Astrocyte (in vitro differentiated cells and primary cell): ENCODE data around the gene SLC6A19.

Experiments used
- EZH2 ChIP-seq: IDR thresholded peaks from 2 replicates; pipeline ENCODE4 v1.6.1; 2012; ENCODE audit warnings: mild to moderate bottlenecking, low read length, inconsistent platforms; ENCODE audit not compliant: insufficient read depth
- TF ChIP-seq, protein P1 (sequence below): IDR thresholded peaks from 2 replicates; pipeline ENCODE4 v1.5.1; 2011; ENCODE audit warnings: low read depth, mild to moderate bottlenecking, inconsistent platforms, low read length, moderate library complexity; ENCODE audit not compliant: insufficient read depth

GRCh38 chr5:1175801-1176472, 25.5 kb upstream of the SLC6A19 start:
- TF ChIP-seq, protein P1, sequence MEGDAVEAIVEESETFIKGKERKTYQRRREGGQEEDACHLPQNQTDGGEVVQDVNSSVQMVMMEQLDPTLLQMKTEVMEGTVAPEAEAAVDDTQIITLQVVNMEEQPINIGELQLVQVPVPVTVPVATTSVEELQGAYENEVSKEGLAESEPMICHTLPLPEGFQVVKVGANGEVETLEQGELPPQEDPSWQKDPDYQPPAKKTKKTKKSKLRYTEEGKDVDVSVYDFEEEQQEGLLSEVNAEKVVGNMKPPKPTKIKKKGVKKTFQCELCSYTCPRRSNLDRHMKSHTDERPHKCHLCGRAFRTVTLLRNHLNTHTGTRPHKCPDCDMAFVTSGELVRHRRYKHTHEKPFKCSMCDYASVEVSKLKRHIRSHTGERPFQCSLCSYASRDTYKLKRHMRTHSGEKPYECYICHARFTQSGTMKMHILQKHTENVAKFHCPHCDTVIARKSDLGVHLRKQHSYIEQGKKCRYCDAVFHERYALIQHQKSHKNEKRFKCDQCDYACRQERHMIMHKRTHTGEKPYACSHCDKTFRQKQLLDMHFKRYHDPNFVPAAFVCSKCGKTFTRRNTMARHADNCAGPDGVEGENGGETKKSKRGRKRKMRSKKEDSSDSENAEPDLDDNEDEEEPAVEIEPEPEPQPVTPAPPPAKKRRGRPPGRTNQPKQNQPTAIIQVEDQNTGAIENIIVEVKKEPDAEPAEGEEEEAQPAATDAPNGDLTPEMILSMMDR, result no peak
- TF ChIP-seq EZH2, result no peak
